ENCODE data around the gene WBP11. TPM values are rescaled to one million over a fixed set of nuclear protein-coding genes. Genes with fewer than 3 reads are reported as not detected.
"Not testable (repeated sequence)": the region's sequence is repeated elsewhere in the genome, so short reads cannot be mapped to it uniquely, and the experiment has no call there.

WBP11 gene
- polyA plus RNA-seq, 4 donors = 12.2 to 44.5 (median 17.0) TPM

GRCh38 chr12:14768823-14769405 lies 34.4 kb downstream of the WBP11 start:
- 20 to 41% (median 25%) methylated on average over 14 to 16 of the region's 16 CpGs for WGBS, 3 donors
- peak overlapping the region; percentile 78 to 94 (median 87) for H3K4me3 ChIP-seq (ENCODE audit: low read depth in 1 of 3, low read length in 3 of 3)
- peak overlapping the region; percentile 88 to 100 (median 97) for H3K27ac ChIP-seq (ENCODE audit: low read depth in 1 of 3, low read length in 2 of 3)
- H3K27me3 ChIP-seq (ENCODE audit: control insufficient read depth in 3 of 3, insufficient read depth in 3 of 3, low read length in 3 of 3) = no peaks in the 10 kb centered on the region
- peaks cover 1 to 6% (median 4%) of the 10 kb centered on the region in 3 donors for H3K4me1 ChIP-seq (ENCODE audit: control insufficient read depth in 3 of 3, insufficient read depth in 2 of 3, low read depth in 1 of 3, low read length in 2 of 3)
- peak in 1 of 2 donors; percentile 68 for DNase-seq
- no peak for FAIRE-seq
- peaks cover 0 to 9% (median 4%) of the 10 kb centered on the region in 3 donors for H3K36me3 ChIP-seq (ENCODE audit: control insufficient read depth in 3 of 3, insufficient read depth in 2 of 3, low read depth in 1 of 3, low read length in 3 of 3)
- no peaks in the 10 kb centered on the region for H3K9me3 ChIP-seq (ENCODE audit: control insufficient read depth in 2 of 2, insufficient read depth in 1 of 2, low read depth in 1 of 2, low read length in 1 of 2)

- peaks cover 1 to 7% (median 4%) of the 10 kb centered on the region in 3 donors for H3K4me1 ChIP-seq (ENCODE audit: control insufficient read depth in 3 of 3, insufficient read depth in 2 of 3, low read depth in 1 of 3, low read length in 2 of 3)
- H3K36me3 ChIP-seq (ENCODE audit: control insufficient read depth in 3 of 3, insufficient read depth in 2 of 3, low read depth in 1 of 3, low read length in 3 of 3) = peaks cover 0 to 12% (median 4%) of the 10 kb centered on the region in 3 donors
- H3K4me3 ChIP-seq (ENCODE audit: low read depth in 1 of 3, low read length in 3 of 3) = peak overlapping the region in 1 of 3 donors; percentile 7
- no peak overlapping the region for H3K27ac ChIP-seq (ENCODE audit: low read depth in 1 of 3, low read length in 2 of 3)
- 66 to 82% (median 77%) methylated on average over 1 of the region's 1 CpG for WGBS, 3 donors
- H3K9me3 ChIP-seq (ENCODE audit: control insufficient read depth in 2 of 2, insufficient read depth in 1 of 2, low read depth in 1 of 2, low read length in 1 of 2) = no peaks in the 10 kb centered on the region
- no peaks in the 10 kb centered on the region for H3K27me3 ChIP-seq (ENCODE audit: control insufficient read depth in 3 of 3, insufficient read depth in 3 of 3, low read length in 3 of 3)
- FAIRE-seq (no peak), DNase-seq (no peak)
Measured at GRCh38 chr12:14767617-14768016, 35.7 kb downstream of the WBP11 start.

- peaks cover 1 to 4% (median 4%) of the 10 kb centered on the region in 3 donors for H3K4me1 ChIP-seq (ENCODE audit: control insufficient read depth in 3 of 3, insufficient read depth in 2 of 3, low read depth in 1 of 3, low read length in 2 of 3)
- 89 to 95% (median 91%) methylated on average over 3 of the region's 3 CpGs for WGBS, 3 donors
Measured at GRCh38 chr12:14766649-14767215, 36.5 kb downstream of the WBP11 start.

GRCh38 chr12:14766020-14766419 lies 37.3 kb downstream of the WBP11 start:
- H3K27me3 ChIP-seq (ENCODE audit: control insufficient read depth in 3 of 3, insufficient read depth in 3 of 3, low read length in 3 of 3); H3K27ac ChIP-seq (ENCODE audit: low read depth in 1 of 3, low read length in 2 of 3); H3K4me3 ChIP-seq (ENCODE audit: low read depth in 1 of 3, low read length in 3 of 3); FAIRE-seq; DNase-seq; H3K4me1 ChIP-seq (ENCODE audit: control insufficient read depth in 3 of 3, insufficient read depth in 2 of 3, low read depth in 1 of 3, low read length in 2 of 3); H3K9me3 ChIP-seq (ENCODE audit: control insufficient read depth in 2 of 2, insufficient read depth in 1 of 2, low read depth in 1 of 2, low read length in 1 of 2): not testable (repeated sequence)
- WGBS, 3 donors = 94 to 97% (median 95%) methylated on average over 3 of the region's 3 CpGs
- peaks cover 2 to 13% (median 4%) of the 10 kb centered on the region in 3 donors for H3K36me3 ChIP-seq (ENCODE audit: control insufficient read depth in 3 of 3, insufficient read depth in 2 of 3, low read depth in 1 of 3, low read length in 3 of 3)

More at GRCh38 chr12:14766649-14767215, 36.5 kb downstream of the WBP11 start:
- Histone ChIP-seq H3K27me3 (ENCODE audit: control insufficient read depth in 3 of 3, insufficient read depth in 3 of 3, low read length in 3 of 3) (no peaks in the 10 kb centered on the region), H3K9me3 (ENCODE audit: control insufficient read depth in 2 of 2, insufficient read depth in 1 of 2, low read depth in 1 of 2, low read length in 1 of 2) (peaks cover 0 to under 1% of the 10 kb centered on the region in 2 donors), H3K36me3 (ENCODE audit: control insufficient read depth in 3 of 3, insufficient read depth in 2 of 3, low read depth in 1 of 3, low read length in 3 of 3) (peaks cover under 1 to 12% (median 4%) of the 10 kb centered on the region in 3 donors), H3K27ac (ENCODE audit: low read depth in 1 of 3, low read length in 2 of 3) (no peak overlapping the region), H3K4me3 (ENCODE audit: low read depth in 1 of 3, low read length in 3 of 3) (no peak overlapping the region)
- DNase-seq (no peak), FAIRE-seq (no peak)

- Histone ChIP-seq H3K27ac (ENCODE audit: low read depth in 1 of 3, low read length in 2 of 3) (no peak overlapping the region), H3K36me3 (ENCODE audit: control insufficient read depth in 3 of 3, insufficient read depth in 2 of 3, low read depth in 1 of 3, low read length in 3 of 3) (peaks cover 2 to 18% (median 4%) of the 10 kb centered on the region in 3 donors), H3K9me3 (ENCODE audit: control insufficient read depth in 2 of 2, insufficient read depth in 1 of 2, low read depth in 1 of 2, low read length in 1 of 2) (peaks cover 0 to 14% of the 10 kb centered on the region in 2 donors), H3K4me3 (ENCODE audit: low read depth in 1 of 3, low read length in 3 of 3) (no peak overlapping the region), H3K27me3 (ENCODE audit: control insufficient read depth in 3 of 3, insufficient read depth in 3 of 3, low read length in 3 of 3) (no peaks in the 10 kb centered on the region), H3K4me1 (ENCODE audit: control insufficient read depth in 3 of 3, insufficient read depth in 2 of 3, low read depth in 1 of 3, low read length in 2 of 3) (peaks cover 1 to 10% (median 4%) of the 10 kb centered on the region in 3 donors)
- FAIRE-seq = no peak
- WGBS, 3 donors = 93 to 97% (median 97%) methylated on average over 2 of the region's 2 CpGs
- DNase-seq = no peak
Measured at GRCh38 chr12:14765398-14765797, 37.9 kb downstream of the WBP11 start.

- H3K4me3 ChIP-seq (ENCODE audit: low read depth in 1 of 3, low read length in 3 of 3); H3K4me1 ChIP-seq (ENCODE audit: control insufficient read depth in 3 of 3, insufficient read depth in 2 of 3, low read depth in 1 of 3, low read length in 2 of 3); H3K27me3 ChIP-seq (ENCODE audit: control insufficient read depth in 3 of 3, insufficient read depth in 3 of 3, low read length in 3 of 3); FAIRE-seq: not testable (repeated sequence)
- Histone ChIP-seq H3K36me3 (ENCODE audit: control insufficient read depth in 3 of 3, insufficient read depth in 2 of 3, low read depth in 1 of 3, low read length in 3 of 3) (peaks cover 0 to 18% (median 2%) of the 10 kb centered on the region in 3 donors), H3K9me3 (ENCODE audit: control insufficient read depth in 2 of 2, insufficient read depth in 1 of 2, low read depth in 1 of 2, low read length in 1 of 2) (peaks cover 0 to 25% of the 10 kb centered on the region in 2 donors), H3K27ac (ENCODE audit: low read depth in 1 of 3, low read length in 2 of 3) (peak overlapping the region in 1 of 3 donors; percentile 40)
- 80 to 94% (median 89%) methylated on average over 6 of the region's 6 CpGs for WGBS, 3 donors
- DNase-seq = peak in 1 of 2 donors; percentile 4
Measured at GRCh38 chr12:14759711-14760280, 43.5 kb downstream of the WBP11 start.

GRCh38 chr12:14756334-14757143 lies 46.7 kb downstream of the WBP11 start:
- H3K27me3 ChIP-seq (ENCODE audit: control insufficient read depth in 3 of 3, insufficient read depth in 3 of 3, low read length in 3 of 3) = no peaks in the 10 kb centered on the region
- peak overlapping the region in 1 of 3 donors; percentile 76 for H3K27ac ChIP-seq (ENCODE audit: low read depth in 1 of 3, low read length in 2 of 3)
- peaks cover 0 to 10% (median 0%) of the 10 kb centered on the region in 3 donors for H3K4me1 ChIP-seq (ENCODE audit: control insufficient read depth in 3 of 3, insufficient read depth in 2 of 3, low read depth in 1 of 3, low read length in 2 of 3)
- peaks cover 0 to 10% (median under 1%) of the 10 kb centered on the region in 3 donors for H3K36me3 ChIP-seq (ENCODE audit: control insufficient read depth in 3 of 3, insufficient read depth in 2 of 3, low read depth in 1 of 3, low read length in 3 of 3)
- FAIRE-seq (no peak), DNase-seq (peak; percentile 81 to 84)
- H3K4me3 ChIP-seq (ENCODE audit: low read depth in 1 of 3, low read length in 3 of 3) = peak overlapping the region in 1 of 3 donors; percentile 2
- peaks cover 0 to 22% of the 10 kb centered on the region in 2 donors for H3K9me3 ChIP-seq (ENCODE audit: control insufficient read depth in 2 of 2, insufficient read depth in 1 of 2, low read depth in 1 of 2, low read length in 1 of 2)
- 30 to 48% (median 38%) methylated on average over 17 of the region's 17 CpGs for WGBS, 3 donors

GRCh38 chr12:14751986-14752385 lies 51.3 kb downstream of the WBP11 start:
- FAIRE-seq = no peak

More at GRCh38 chr12:14751986-14752385, 51.3 kb downstream of the WBP11 start:
- no peaks in the 10 kb centered on the region for H3K36me3 ChIP-seq (ENCODE audit: control insufficient read depth in 3 of 3, insufficient read depth in 2 of 3, low read depth in 1 of 3, low read length in 3 of 3)
- H3K27ac ChIP-seq (ENCODE audit: low read depth in 1 of 3, low read length in 2 of 3) = peak overlapping the region in 1 of 3 donors; percentile 60
- peaks cover 0 to 3% (median 0%) of the 10 kb centered on the region in 3 donors for H3K4me1 ChIP-seq (ENCODE audit: control insufficient read depth in 3 of 3, insufficient read depth in 2 of 3, low read depth in 1 of 3, low read length in 2 of 3)
- no peaks in the 10 kb centered on the region for H3K27me3 ChIP-seq (ENCODE audit: control insufficient read depth in 3 of 3, insufficient read depth in 3 of 3, low read length in 3 of 3)
- H3K9me3 ChIP-seq (ENCODE audit: control insufficient read depth in 2 of 2, insufficient read depth in 1 of 2, low read depth in 1 of 2, low read length in 1 of 2) = no peaks in the 10 kb centered on the region
- peak in 1 of 2 donors; percentile 68 for DNase-seq
- no peak overlapping the region for H3K4me3 ChIP-seq (ENCODE audit: low read depth in 1 of 3, low read length in 3 of 3)
